HepG2 (cell line): Measurements from ENCODE around the gene TMEM269. TPM values are rescaled to one million over a fixed set of nuclear protein-coding genes. Genes with fewer than 3 reads are reported as not detected.
A peak's percentile ranks its signal among the peaks of the same experiment; 100 is the strongest.

Experiments used
- ARNT2 ChIP-seq: sonication (generic); formaldehyde crosslinking; IDR thresholded peaks from 2 replicates; pipeline ENCODE4 v1.8.0; 2022; ENCODE audit warnings: mild to moderate bottlenecking, low read depth, missing genetic modification reagents, moderate library complexity
- HMGXB3 ChIP-seq: sonication (generic); formaldehyde crosslinking; IDR thresholded peaks from 2 replicates; pipeline ENCODE4 v1.4.0; 2020; ENCODE audit warnings: missing genetic modification reagents, borderline replicate concordance
- HNF4A ChIP-seq: sonication (generic); formaldehyde crosslinking; IDR thresholded peaks from 2 replicates; pipeline ENCODE4 v1.4.0; 2020; ENCODE audit warnings: missing genetic modification reagents
- HOXA5 ChIP-seq: sonication (generic); formaldehyde crosslinking; IDR thresholded peaks from 2 replicates; pipeline ENCODE4 v1.4.0; 2020; ENCODE audit warnings: missing genetic modification reagents
- JUNB ChIP-seq: sonication (generic); formaldehyde crosslinking; IDR thresholded peaks from 2 replicates; pipeline ENCODE4 v1.8.0; 2022; ENCODE audit warnings: missing genetic modification reagents, mild to moderate bottlenecking, borderline replicate concordance
- NONO ChIP-seq, 2 experiments: fragments of 450-650 bp in 1 of 2; sonication (generic) in 1 of 2; formaldehyde crosslinking in 1 of 2; IDR thresholded peaks in 1 of 2; conservative IDR thresholded peaks in 1 of 2; 2 replicates each; pipeline versions ENCODE4 v1.6.1 to v1.8.0; 2017 to 2022; ENCODE audit warnings: mild to moderate bottlenecking in 1 of 2, missing genetic modification reagents in 1 of 2, moderate library complexity in 1 of 2
- TFDP2 ChIP-seq: sonication (generic); formaldehyde crosslinking; IDR thresholded peaks from 2 replicates; pipeline ENCODE4 v1.4.0; 2020; ENCODE audit warnings: missing genetic modification reagents
- ZFYVE20 ChIP-seq: sonication (generic); formaldehyde crosslinking; IDR thresholded peaks from 2 replicates; pipeline ENCODE4 v1.8.0; 2023; ENCODE audit warnings: low read depth, mild to moderate bottlenecking, moderate library complexity, missing genetic modification reagents, borderline replicate concordance
- ZHX1 ChIP-seq: sonication (generic); formaldehyde crosslinking; IDR thresholded peaks from 2 replicates; pipeline ENCODE4 v1.8.1; 2022; ENCODE audit warnings: low read depth, mild to moderate bottlenecking, missing genetic modification reagents
- ZKSCAN1 ChIP-seq: fragments of 150-350 bp; IDR thresholded peaks from 2 replicates; pipeline ENCODE4 v1.6.1; 2014; ENCODE audit warnings: low read length
- ZNF292 ChIP-seq: sonication (generic); formaldehyde crosslinking; IDR thresholded peaks from 2 replicates; pipeline ENCODE4 v1.8.1; 2022; ENCODE audit warnings: mild to moderate bottlenecking, low read depth, missing genetic modification reagents, borderline replicate concordance
- ZNF501 ChIP-seq: sonication (generic); formaldehyde crosslinking; IDR thresholded peaks from 2 replicates; pipeline ENCODE4 v1.5.1; 2020; ENCODE audit warnings: mild to moderate bottlenecking, moderate library complexity, missing genetic modification reagents
- ZNF570 ChIP-seq: sonication (generic); formaldehyde crosslinking; IDR thresholded peaks from 2 replicates; pipeline ENCODE4 v1.4.0; 2020; ENCODE audit warnings: mild to moderate bottlenecking, missing genetic modification reagents, borderline replicate concordance
- ZNF629 ChIP-seq: sonication (generic); formaldehyde crosslinking; conservative IDR thresholded peaks from 2 replicates; pipeline ENCODE4 v1.5.0; 2020; ENCODE audit warnings: missing genetic modification reagents
- ZNF770 ChIP-seq: sonication (generic); formaldehyde crosslinking; IDR thresholded peaks from 2 replicates; pipeline ENCODE4 v1.5.0; 2020; ENCODE audit warnings: mild to moderate bottlenecking, missing genetic modification reagents
- ZNF879 ChIP-seq: sonication (generic); formaldehyde crosslinking; IDR thresholded peaks from 2 replicates; pipeline ENCODE4 v1.8.1; 2023; ENCODE audit warnings: missing genetic modification reagents
- ZSCAN22 ChIP-seq: sonication (generic); formaldehyde crosslinking; IDR thresholded peaks from 2 replicates; pipeline ENCODE4 v1.4.0; 2020; ENCODE audit warnings: mild to moderate bottlenecking, missing genetic modification reagents
- polyA plus RNA-seq, 8 experiments: library from polyadenylated mRNA; depleted of rRNA in 3 of 8; stranded (reverse) in 7 of 8; unstranded in 1 of 8; fragments of >200 nt; fragmentation: Illumina TruSeq in 4 of 8; extraction: Trizol in 4 of 8; gene quantifications; 2 replicates each; pipeline versions ENCODE4 v1.2.1 to v1.2.3, GENCODE V29; 2011 to 2016; ENCODE audit warnings: low read depth in 4 of 8, missing spikeins in 1 of 8, mixed read lengths in 1 of 8; ENCODE audit not compliant: insufficient read depth in 1 of 8
- total RNA-seq, 5 experiments: library from RNA; depleted of rRNA; stranded (reverse); fragments of >200 nt; fragmentation: Illumina TruSeq; extraction: Trizol; gene quantifications; 2 replicates each; pipeline ENCODE4 v1.2.3, GENCODE V29; 2016; ENCODE audit warnings: low read depth in 1 of 5

TMEM269 gene
- total and polyA plus RNA-seq, 2 of the 13 experiments (the other 11 are each of a cell fraction or from before 2014, with no cell fraction given): 0.15 to 0.21 TPM

- 0 out of 2 replicates have a peak, but pooled peaks have one; percentile 7 for TF ChIP-seq HOXA5 (CRISPR knock-in tag)
- TF ChIP-seq TFDP2 (CRISPR knock-in tag): peak; percentile 13; the same call in 1 of the 2 replicates
- peak; percentile 55; the same call in 1 of the 2 replicates for TF ChIP-seq ZNF292 (CRISPR knock-in tag)
- peak; percentile 56 for TF ChIP-seq ARNT2 (CRISPR knock-in tag)
- no peak for TF ChIP-seq JUNB
- TF ChIP-seq NONO (IDR thresholded peaks at IDR 0.05): no peak
- TF ChIP-seq NONO (CRISPR knock-in tag; conservative IDR thresholded peaks at IDR 0.05): peak; percentile 4; the same call in 1 of the 2 replicates
- peak; percentile 27; the same call in 1 of the 2 replicates for TF ChIP-seq ZHX1 (CRISPR knock-in tag)
- TF ChIP-seq ZFYVE20 (CRISPR knock-in tag): 0 out of 2 replicates have a peak, but pooled peaks have one; percentile 72
- TF ChIP-seq ZNF879 (CRISPR knock-in tag): no peak
- TF ChIP-seq ZNF501 (CRISPR knock-in tag): peak; percentile 4; the same call in 1 of the 2 replicates
- TF ChIP-seq ZKSCAN1: no peak
- TF ChIP-seq ZSCAN22 (CRISPR knock-in tag): no peak
- no peak for TF ChIP-seq ZNF570 (CRISPR knock-in tag)
- TF ChIP-seq HNF4A (CRISPR knock-in tag): peak; percentile 21; the same call in 1 of the 2 replicates
- peak; percentile 82 for TF ChIP-seq ZNF629 (CRISPR knock-in tag)
- TF ChIP-seq HMGXB3: peak; percentile 6; the same call in 1 of the 2 replicates
- 0 out of 2 replicates have a peak, but pooled peaks have one; percentile 1 for TF ChIP-seq ZNF770 (CRISPR knock-in tag)
Observed at GRCh38 chr1:42767510-42768000, 17.2 kb upstream of the TMEM269 start (continued).
